SW480 (cell line): ENCODE data around the gene PTPRD.
"Not testable (repeated sequence)": the region's sequence is repeated elsewhere in the genome, so short reads cannot be mapped to it uniquely, and the experiment has no call there.

Experiments
- DNase-seq: peaks from one replicate; pipeline ENCODE4 v3.0.0-alpha.2; 2016; ENCODE audit warnings: low spot score

Gene PTPRD

GRCh38 chr9:9499546-9499945 is 1113.3 kb downstream of the PTPRD start:
- DNase-seq = no peak

- no peak for DNase-seq
These were observed 1114.0 kb downstream of the PTPRD start for GRCh38 chr9:9498846-9499245.

- DNase-seq = no peak
These were observed 1114.7 kb downstream of the PTPRD start for GRCh38 chr9:9498128-9498527.

GRCh38 chr9:9494336-9494735 is 1118.5 kb downstream of the PTPRD start:
- DNase-seq = no peak

- DNase-seq = no peak
These were observed 1120.3 kb downstream of the PTPRD start for GRCh38 chr9:9492506-9492905.

- DNase-seq = no peak
These were observed 1123.6 kb downstream of the PTPRD start for GRCh38 chr9:9489183-9489582.

- DNase-seq = no peak
These were observed 1129.6 kb downstream of the PTPRD start for GRCh38 chr9:9483175-9483574.

- DNase-seq = no peak
These were observed 1134.1 kb downstream of the PTPRD start for GRCh38 chr9:9478741-9479140.

GRCh38 chr9:9469271-9469670 is 1143.5 kb downstream of the PTPRD start:
- DNase-seq = no peak

GRCh38 chr9:9441874-9442273 is 1170.9 kb downstream of the PTPRD start:
- DNase-seq = not testable (repeated sequence)

- no peak for DNase-seq
These were observed 1175.2 kb downstream of the PTPRD start for GRCh38 chr9:9437641-9438040.

GRCh38 chr9:9426454-9426853 is 1186.3 kb downstream of the PTPRD start:
- not testable (repeated sequence) for DNase-seq

- no peak for DNase-seq
These were observed 1200.6 kb downstream of the PTPRD start for GRCh38 chr9:9412241-9412640.

GRCh38 chr9:9410736-9411135 is 1202.1 kb downstream of the PTPRD start:
- DNase-seq = no peak

GRCh38 chr9:9399982-9400381 is 1212.8 kb downstream of the PTPRD start:
- no peak for DNase-seq

GRCh38 chr9:9396518-9396917 is 1216.3 kb downstream of the PTPRD start:
- DNase-seq = no peak

- DNase-seq = no peak
These were observed 1217.3 kb downstream of the PTPRD start for GRCh38 chr9:9395539-9395938.

- no peak for DNase-seq
These were observed 1220.0 kb downstream of the PTPRD start for GRCh38 chr9:9392755-9393154.

- DNase-seq = no peak
These were observed 1222.9 kb downstream of the PTPRD start for GRCh38 chr9:9389904-9390303.

- no peak for DNase-seq
These were observed 1225.2 kb downstream of the PTPRD start for GRCh38 chr9:9387511-9388115.

- no peak for DNase-seq
These were observed 1250.5 kb downstream of the PTPRD start for GRCh38 chr9:9362332-9362731.

GRCh38 chr9:9352877-9353481 is 1259.8 kb downstream of the PTPRD start:
- DNase-seq = no peak

GRCh38 chr9:9341203-9341602 is 1271.6 kb downstream of the PTPRD start:
- DNase-seq = no peak

- DNase-seq = no peak
These were observed 1275.7 kb downstream of the PTPRD start for GRCh38 chr9:9337129-9337528.
